Measurements from ENCODE around the gene SPHK1.

SPHK1 gene

GRCh38 chr17:76407509-76407908 lies 23.1 kb downstream of the SPHK1 start:
- no peak for DNase-seq (ENCODE audit: low read depth)

GRCh38 chr17:76408037-76408849 lies 23.8 kb downstream of the SPHK1 start:
- no peak for DNase-seq (ENCODE audit: low read depth)

GRCh38 chr17:76410328-76410965 lies 26.0 kb downstream of the SPHK1 start:
- DNase-seq (ENCODE audit: low read depth): no peak

GRCh38 chr17:76411247-76411646 lies 26.8 kb downstream of the SPHK1 start:
- DNase-seq (ENCODE audit: low read depth): no peak

- DNase-seq (ENCODE audit: low read depth): peak; percentile 58
These were observed 30.2 kb downstream of the SPHK1 start for GRCh38 chr17:76414334-76415295.

- no peak for DNase-seq (ENCODE audit: low read depth)
These were observed 31.4 kb downstream of the SPHK1 start for GRCh38 chr17:76415786-76416185.

- no peak for DNase-seq (ENCODE audit: low read depth)
These were observed 32.0 kb downstream of the SPHK1 start for GRCh38 chr17:76416457-76416856.

- no peak for DNase-seq (ENCODE audit: low read depth)
These were observed 32.5 kb downstream of the SPHK1 start for GRCh38 chr17:76416899-76417298.

GRCh38 chr17:76417499-76418143 lies 33.2 kb downstream of the SPHK1 start:
- no peak for DNase-seq (ENCODE audit: low read depth)

GRCh38 chr17:76419576-76420260 lies 35.3 kb downstream of the SPHK1 start:
- no peak for DNase-seq (ENCODE audit: low read depth)

GRCh38 chr17:76420356-76421043 lies 36.1 kb downstream of the SPHK1 start:
- DNase-seq (ENCODE audit: low read depth): no peak

GRCh38 chr17:76421044-76421407 lies 36.6 kb downstream of the SPHK1 start:
- no peak for DNase-seq (ENCODE audit: low read depth)

GRCh38 chr17:76422406-76422805 lies 38.0 kb downstream of the SPHK1 start:
- no peak for DNase-seq (ENCODE audit: low read depth)

GRCh38 chr17:76422860-76423259 lies 38.5 kb downstream of the SPHK1 start:
- no peak for DNase-seq (ENCODE audit: low read depth)

GRCh38 chr17:76426853-76427252 lies 42.4 kb downstream of the SPHK1 start:
- DNase-seq (ENCODE audit: low read depth): no peak

GRCh38 chr17:76427501-76428231 lies 43.3 kb downstream of the SPHK1 start:
- DNase-seq (ENCODE audit: low read depth): peak; percentile 37

- no peak for DNase-seq (ENCODE audit: low read depth)
These were observed 44.1 kb downstream of the SPHK1 start for GRCh38 chr17:76428511-76428910.

- DNase-seq (ENCODE audit: low read depth): no peak
These were observed 47.1 kb downstream of the SPHK1 start for GRCh38 chr17:76431509-76431908.

- DNase-seq (ENCODE audit: low read depth): no peak
These were observed 47.6 kb downstream of the SPHK1 start for GRCh38 chr17:76432004-76432403.

GRCh38 chr17:76432712-76433336 lies 48.4 kb downstream of the SPHK1 start:
- no peak for DNase-seq (ENCODE audit: low read depth)

Measured in fibroblast of the conjunctiva (primary cell).